Measurements from ENCODE around the gene HSD3B1.

Gene HSD3B1

DNA sequence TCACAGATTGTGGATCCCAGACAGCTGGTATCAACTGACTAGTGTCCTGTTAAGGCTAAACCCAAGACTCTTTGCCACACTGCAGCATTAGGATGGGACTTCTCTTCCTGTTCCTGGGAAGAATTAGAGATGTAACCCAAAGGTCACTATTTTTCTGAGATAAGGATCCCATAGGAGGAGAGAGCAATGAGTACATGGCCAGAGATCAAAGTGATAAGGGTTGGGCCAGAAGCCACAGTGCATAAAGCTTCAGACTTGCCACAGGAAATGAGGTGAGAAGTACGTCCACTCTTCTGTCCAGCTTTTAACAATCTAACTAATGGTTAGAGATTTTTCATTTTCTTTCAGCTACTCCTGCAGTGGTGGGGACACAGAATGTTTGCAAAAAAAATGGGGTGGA lies at the start of gene HSD3B1:
HSD3B1 (plus strand) TSS at position 270 of the 400 bp plus-strand sequence. CDS start 267 bp downstream, outside the sequence.
- DNase-seq = no peak

DNA sequence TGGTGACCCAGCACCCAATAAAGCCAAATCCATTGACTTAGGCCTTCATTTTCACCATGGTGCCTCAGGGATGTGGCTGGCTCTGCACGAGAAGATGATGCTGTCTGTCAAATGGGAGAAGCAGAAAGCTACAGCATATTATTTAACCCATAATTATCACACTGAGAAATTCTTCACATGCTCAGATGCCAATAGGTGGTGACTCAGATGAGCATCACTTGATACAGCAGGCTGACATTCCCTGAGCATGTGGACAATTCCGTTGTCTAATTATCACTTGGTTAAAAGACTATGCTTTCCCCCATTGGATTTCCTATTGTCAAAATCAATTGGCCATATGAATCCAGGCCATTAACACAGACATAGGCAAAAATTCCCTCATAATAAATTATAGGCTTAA lies 44.0 kb upstream of the HSD3B1 start:
- DNase-seq = no peak

DNA sequence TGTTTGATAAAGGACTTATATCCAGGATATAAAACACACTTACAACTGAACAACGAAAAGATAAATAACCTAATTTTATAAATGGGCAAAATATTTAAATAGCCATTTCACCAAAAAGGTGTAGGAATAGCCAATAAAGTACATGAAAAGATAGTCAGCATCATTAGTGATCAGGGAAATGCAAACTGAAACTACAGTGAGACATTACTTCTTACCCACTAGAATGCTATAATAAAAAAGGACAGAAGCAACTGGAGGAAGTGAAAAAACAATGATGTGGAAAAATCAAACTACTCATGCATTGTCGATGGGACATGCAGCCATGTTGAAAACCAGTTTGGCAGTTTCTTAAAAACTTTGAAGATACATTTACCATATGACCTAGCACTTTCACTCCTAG lies 43.4 kb upstream of the HSD3B1 start:
- DNase-seq = no peak

DNA sequence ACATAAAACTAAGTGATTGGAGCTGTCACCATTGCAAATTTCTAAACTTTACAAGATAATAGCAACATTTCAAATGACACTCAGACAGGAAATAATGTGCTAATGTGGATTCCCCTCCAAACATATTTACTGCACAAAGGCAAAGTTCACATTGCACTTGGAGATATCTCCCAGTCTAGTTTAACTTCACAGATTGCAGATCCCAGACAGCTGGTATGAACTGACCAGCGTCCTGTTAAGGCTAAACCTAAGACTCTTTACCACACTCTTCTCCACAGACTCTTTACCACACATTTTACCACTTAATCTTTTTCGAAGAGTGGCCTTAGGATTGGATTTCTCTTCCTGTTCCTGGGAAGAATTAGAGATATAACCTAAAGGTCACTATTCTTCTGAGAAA lies 40.6 kb upstream of the HSD3B1 start:
- DNase-seq = no peak

DNA sequence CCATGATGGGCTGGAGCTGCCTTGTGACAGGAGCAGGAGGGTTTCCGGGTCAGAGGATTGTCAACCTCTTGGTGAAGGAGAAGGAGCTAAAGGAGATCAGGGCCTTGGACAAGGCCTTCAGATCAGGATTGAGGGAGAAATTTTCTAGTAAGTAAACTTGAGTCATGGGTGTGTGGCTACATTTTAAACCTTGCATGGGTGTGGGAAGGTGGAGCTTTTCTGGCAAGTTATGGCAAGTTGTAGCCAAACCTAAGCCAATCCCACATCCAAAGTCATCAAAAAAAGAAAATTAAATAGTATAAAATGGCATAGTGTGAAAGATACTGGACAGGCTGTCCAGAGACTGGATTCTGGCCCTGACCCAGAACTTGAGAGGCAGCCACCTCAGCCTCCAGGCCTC lies 39.8 kb upstream of the HSD3B1 start:
- no peak for DNase-seq

DNA sequence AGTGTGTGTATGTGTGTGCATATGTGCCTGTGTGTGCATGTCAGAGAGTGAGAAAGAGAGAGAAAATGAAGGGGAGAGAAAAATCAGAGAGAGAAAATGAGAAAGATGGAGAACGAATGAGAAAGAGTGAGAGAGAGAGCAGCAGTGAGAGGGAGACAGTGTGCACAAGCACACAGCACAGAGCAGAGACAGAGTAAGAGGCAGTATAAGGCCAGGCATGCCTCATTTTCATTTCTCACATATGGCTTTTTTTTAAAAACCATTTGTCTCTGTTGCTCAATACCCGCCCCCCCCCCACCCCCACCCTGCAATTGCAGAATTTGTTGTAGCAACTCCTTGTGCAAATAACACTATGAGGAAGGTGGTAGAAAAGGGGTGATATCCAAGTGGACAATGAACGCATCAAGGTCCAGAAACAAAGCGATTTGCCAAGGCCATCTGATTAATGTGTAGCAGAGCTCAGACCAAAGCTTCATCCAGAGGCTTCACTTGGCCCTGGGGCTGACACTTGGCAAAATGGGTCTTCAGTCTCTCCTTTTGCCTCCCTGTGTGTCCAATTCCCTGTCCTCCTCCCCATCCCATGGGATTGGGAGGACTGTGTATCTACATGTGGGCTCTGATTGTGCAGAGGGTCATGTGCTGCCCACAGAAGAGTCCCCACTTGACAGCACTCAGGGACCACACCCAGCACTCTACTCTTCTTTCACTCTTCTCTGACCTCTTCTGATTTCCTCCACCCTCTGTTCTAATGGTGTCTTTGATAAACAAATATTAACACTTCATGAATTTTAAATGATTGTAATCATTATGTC lies 38.9 kb upstream of the HSD3B1 start:
- DNase-seq = peak; percentile 4

DNA sequence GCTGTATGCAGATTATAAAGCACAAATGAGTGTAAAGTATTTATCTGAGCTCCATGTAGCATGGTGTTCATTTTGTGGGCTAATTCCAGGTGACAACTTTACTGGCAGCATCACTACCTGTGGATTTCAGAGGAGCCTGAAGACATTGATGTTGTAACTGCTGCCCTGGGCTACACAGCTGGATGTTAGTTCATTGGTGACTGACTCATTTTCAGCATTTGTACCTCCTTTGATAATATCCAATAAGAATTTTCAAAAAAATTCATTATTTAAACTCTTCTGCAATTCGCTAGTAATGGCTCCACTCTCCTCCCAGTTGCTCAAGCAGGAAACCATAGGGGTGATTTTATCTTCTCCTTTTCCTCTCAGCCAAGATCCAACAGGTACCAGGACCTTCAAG lies 37.3 kb upstream of the HSD3B1 start:
- DNase-seq = no peak

GRCh38 chr1:119470377-119470776 lies 36.6 kb upstream of the HSD3B1 start:
- no peak for DNase-seq

DNA sequence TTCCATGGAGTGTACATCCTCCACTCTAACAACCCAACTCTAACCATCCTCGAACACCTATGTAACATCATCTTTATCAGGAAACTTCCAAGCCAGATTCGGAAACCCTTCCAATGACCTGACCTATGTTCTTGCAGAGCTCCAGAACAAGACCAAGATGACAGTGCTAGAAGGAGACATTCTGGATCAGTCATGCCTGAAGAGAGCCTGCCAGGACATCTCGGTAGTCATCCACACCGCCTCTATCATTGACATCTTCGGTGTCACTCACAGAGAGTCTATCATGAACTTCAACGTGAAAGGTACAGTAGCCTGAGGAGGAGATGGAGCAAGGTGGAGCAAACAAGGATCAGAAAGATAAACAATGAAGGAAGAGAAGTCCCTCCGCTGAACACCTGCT lies 36.1 kb upstream of the HSD3B1 start:
- no peak for DNase-seq

- DNase-seq = no peak
Observed at GRCh38 chr1:119471566-119471965, 35.4 kb upstream of the HSD3B1 start.

DNA sequence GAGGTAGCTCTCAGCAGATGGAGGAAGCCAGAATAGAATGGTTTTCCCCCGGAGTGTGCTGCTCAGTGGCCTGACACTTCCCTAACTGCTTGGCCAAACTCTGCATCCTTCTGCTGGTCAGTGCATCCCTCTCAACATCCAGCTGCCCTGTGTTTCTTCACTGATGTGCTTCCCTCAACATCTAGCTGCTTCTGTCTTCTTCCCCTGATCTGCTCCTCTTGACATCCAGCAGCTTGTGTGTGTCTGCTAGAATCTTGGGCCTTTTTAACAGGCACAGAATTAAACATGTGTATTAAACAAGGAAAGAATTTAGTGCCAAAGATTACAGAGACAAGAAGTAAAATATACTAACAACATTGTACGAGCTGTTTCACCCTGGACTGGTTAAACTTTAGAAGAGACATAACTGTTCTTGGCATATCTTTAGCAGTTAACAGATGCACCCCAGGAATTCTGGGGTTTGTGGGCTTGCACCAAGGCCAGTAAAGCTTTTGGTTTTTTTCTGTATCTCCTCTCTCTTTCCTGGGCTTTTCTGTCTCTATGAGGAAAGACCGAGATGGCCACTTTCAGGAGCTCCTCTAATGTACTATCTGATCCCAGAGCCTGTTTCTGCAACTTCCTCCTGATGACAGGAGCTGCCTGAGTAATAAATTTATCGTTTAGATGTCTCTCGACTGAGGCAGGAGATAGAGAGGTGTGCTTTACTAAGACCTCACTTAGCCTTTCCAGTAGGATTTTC lies 34.8 kb upstream of the HSD3B1 start:
- DNase-seq = no peak

DNA sequence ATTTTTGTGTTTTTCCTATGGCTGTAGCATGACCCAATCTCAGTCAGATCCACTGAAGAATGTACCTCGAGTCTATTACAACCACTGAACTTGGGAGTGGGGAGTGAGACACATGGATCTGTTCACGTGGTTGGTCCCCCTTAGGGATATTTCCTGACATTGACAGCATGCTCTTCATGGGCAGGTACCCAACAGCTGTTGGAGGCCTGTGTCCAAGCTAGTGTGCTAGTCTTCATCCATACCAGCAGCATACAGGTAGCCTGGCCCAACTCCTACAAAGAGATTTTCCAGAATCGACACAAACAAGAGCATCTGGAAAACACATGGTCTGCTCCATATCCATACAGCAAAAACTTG lies 34.2 kb upstream of the HSD3B1 start:
- no peak for DNase-seq

DNA sequence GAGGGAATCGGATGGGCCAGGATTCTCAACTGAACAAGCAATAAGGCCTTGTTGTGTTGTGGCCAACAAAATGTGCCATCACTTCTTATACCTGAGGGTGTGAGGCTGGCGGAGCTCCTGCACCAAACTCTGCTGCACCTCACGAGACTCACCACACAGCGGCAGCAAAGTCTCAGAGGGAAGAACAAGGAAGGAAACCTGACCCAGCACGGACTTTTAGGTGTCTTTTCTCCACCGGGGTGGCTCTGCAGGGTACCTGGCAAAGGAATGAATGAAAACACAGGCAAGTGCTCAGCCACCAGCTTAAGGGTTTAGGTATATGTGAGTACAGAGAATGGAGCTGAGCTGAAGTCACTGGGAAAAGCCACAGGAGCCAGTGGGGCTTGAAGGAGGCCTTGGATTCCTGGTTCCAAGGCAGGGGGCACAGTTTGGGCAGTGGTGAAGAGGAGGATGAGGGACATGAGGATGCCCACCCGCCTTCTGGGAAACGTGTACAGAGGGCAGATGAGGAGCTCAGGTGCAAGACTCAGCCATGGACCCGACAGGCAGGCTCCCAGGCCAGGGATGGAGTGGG lies 31.1 kb upstream of the HSD3B1 start:
- DNase-seq = peak; percentile 37

- no peak for DNase-seq
Observed at GRCh38 chr1:119477710-119478109, 29.3 kb upstream of the HSD3B1 start.

GRCh38 chr1:119480175-119480574 lies 26.8 kb upstream of the HSD3B1 start:
- DNase-seq = no peak

GRCh38 chr1:119481951-119482350 lies 25.1 kb upstream of the HSD3B1 start:
- DNase-seq = no peak

GRCh38 chr1:119482517-119483425 lies 24.2 kb upstream of the HSD3B1 start:
- DNase-seq = no peak

DNA sequence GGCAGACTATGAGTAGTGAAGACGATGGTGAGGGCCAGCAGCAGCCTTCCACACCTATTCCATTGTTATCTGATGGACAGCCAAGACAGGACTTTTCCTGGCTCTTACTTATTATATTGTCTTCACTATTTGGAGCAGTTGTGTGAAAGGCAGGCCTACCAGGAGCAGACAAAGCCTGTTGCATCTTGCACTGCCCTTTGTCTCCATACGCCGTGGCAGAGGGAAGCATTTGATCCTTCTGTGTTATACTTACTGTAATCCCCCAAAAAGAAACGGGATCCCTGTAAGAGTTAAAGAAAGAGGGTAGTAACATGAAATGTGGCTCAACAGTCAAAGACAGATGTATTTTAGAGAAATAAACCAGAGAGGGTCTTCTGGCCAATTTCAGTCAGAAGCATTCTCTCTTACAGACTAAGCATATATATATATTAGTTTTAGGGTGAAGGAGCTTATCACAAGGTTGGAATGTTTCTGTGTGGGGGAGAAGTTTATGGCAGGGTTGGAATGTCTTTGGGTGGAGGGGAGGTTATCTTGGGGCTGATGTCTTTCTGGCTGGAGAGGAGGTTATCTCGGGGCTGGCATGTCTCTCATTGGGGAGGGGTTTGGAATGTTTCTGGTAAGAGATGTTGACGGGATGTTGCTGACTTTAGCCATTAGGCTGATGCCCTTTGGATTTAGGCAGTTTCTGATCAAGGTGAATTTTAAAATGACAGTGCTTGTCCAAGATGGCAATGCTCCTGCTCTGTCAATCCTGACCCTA lies 23.4 kb upstream of the HSD3B1 start:
- no peak for DNase-seq

DNA sequence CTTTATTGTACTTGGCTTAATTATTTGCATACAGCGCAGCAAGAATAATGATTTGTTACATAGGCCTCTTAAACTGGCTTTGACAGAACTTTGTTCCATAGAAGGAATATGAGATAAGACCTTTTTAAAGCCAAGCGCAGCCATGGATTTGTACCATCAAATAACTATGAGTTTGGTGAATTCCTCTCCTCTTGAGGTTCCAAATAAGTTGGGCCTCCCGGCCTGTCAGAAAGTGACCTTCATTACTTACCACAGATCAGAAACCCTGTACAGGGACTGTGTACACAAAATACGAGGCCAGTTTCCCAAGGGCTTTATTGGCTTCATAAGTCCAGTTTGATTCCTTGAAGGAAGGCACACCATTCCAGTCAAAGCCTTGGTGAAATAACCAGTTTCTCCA lies 21.8 kb upstream of the HSD3B1 start:
- DNase-seq = no peak

DNA sequence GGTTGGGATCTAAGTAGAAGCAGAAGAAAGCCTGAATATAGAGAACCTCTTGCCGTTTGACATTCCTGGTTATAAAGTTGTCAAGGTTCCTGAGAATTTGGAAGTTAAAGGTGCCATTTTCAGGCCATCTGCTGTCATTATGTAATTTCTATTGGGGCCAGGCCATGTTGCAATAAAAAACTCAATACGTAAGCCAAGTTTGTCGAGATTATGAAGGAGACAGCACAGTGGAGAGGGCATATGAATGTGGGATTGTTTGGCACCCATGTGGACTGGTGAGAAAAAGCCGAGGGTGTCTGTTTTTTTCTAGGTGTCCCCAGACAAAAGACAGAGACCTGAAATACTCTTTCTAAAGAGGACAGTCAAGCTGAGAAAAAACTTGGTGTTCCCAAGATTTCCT lies 18.8 kb upstream of the HSD3B1 start:
- DNase-seq = no peak

DNA sequence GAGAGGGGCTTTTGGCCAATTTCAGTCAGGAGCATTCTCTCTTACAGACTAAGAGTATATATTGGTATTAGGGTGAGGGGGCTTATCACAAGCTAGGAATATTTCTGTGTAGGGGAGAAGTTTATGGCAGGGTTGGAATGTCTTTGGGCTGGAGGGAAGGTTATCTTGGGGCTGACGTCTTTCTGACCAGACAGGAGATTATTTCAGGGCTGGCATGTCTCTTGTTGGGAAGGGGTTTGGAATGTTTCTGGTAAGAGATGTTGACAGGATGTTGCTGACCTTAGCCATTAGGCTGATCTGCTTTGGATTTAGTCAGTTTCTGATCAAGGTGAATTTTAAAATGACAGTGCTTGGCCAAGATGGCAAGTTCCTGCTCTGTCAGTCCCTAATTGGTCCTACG lies 17.8 kb upstream of the HSD3B1 start:
- DNase-seq = no peak

DNA sequence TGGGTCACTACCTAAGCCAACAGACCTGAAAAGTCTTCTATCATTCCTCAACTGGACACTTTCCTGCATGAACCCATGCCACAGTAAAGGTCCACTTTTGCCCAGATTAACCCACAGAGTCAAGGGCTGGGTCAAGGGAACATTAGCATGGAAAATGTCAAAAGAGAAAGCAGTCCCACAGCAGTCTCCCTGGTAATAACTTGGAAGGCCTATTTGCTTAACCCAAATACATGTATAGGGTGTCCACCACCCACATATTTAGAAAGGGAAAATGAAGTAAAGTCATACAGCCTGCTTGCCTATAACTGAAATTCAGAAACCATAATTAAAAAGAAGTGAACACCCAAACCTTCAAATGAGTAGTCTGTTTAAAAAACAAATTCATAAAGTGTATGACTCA lies 16.1 kb upstream of the HSD3B1 start:
- DNase-seq = no peak
